ENCODE measurements around the gene ECE2.
A peak's percentile ranks its signal among the peaks of the same experiment; 100 is the strongest.

ECE2 gene

DNA sequence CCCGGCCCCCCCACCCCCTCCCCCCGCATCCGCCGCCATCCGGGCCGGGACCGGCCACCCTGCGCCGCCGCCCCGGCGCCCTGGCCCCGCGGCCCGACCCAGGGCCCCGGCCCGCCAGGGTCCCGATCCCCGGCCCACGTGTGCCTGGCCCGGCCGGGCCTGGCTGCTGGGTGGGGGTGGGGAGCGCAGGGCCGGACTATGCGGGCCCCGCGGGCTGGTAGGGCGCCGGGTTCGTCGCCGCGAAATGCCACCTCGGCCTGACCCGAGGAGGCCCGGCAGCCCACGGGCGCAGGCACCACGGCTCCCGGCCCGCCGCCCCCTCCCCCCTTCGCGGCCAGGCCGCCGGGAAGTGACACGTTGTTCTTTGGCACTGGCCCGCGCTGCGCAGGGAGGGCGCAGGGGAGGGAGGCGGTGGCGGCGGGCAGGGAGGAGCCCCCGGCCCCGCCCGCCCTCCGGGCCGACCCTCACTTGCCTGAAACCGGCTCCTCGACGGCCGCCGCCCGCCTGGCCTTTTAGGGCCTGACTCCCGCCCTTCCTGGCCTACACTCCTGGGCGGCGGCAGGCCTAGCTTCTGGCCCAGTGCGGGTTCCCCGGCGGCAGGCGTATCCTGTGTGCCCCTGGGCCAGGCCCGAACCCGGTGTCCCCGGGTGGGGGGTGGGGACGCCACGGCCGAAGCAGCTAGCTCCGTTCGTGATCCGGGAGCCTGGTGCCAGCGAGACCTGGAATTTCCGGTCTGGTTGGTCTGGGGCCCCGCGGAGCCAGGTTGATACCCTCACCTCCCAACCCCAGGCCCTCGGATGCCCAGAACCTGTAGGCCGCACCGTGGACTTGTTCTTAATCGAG lies 39.1 kb downstream of the ECE2 start:
- DNase-seq = peak; percentile 76 to 77

DNA sequence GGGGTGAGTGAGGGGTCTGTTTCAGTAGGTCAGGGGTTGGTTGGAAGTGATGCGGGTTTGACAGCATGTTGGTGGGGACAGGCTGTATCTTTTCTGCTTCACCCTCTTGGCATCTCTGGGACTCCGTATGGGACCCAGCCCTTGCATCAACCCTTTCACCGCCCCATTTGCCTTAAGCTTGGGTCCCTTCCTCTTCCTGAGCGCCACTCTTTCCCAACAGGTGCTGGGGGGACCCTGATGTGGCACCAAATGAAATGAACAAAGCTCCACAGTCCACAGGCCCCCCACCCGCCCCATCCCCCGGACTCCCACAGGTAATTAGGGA lies 39.7 kb downstream of the ECE2 start:
- DNase-seq = no peak

DNA sequence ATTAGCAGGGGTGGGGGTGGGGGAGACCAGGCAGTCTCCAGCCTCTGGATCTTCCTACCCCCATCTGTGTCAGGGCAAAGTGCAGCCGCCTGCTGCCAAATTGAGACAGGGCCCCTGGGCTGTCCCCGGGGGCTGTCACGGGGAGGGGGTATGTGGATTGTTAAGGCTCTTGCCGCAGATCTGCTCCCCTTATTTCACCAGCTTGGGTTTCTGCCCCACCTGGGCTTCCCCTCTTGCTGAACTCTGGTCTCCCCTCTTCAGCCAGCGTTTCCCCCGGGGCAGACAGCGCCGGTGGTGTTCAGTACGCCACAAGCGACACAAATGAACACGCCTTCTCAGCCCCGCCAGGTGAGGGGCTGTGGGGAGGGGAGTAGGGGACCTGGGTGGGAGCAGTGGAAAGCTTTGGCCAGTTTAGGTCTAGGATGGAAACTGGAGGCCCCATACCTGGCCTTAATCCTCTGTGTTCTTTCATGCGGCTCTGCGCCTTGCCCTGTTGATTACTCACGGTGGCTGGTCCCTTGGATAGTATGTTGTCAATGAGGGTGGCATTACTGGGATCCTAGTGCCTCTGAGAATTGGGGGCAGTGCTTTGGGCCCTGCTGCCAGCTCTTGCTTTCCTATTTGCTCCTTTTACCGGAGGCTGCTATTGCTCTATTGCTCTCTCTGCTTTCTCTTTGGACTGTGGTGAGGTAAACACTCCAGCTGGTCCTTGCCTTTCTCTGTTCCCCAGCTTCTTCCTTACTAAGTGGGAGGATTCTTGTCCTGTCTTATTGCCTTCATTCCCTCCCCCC lies 40.2 kb downstream of the ECE2 start:
- peak; percentile 10 to 33 for DNase-seq

DNA sequence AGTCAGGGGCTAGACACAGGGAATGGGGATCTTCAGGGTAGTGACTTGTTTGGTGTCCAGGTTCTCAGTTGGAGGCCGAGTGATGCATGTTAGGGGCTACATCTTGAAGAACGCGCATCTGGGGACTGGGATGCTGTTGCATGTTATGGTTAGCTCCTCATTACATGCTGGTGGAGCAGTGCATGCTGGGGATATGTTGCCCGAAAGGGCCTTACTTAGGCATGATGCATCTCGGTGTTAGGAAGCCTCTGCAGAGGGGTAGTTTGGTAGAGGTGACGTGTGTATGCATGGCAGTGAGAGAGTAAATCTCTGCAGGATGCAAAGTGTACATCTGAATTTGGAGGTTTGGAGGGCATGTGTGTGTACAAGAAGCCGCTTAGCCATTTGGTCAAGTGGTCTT lies 41.0 kb downstream of the ECE2 start:
- no peak for DNase-seq

DNA sequence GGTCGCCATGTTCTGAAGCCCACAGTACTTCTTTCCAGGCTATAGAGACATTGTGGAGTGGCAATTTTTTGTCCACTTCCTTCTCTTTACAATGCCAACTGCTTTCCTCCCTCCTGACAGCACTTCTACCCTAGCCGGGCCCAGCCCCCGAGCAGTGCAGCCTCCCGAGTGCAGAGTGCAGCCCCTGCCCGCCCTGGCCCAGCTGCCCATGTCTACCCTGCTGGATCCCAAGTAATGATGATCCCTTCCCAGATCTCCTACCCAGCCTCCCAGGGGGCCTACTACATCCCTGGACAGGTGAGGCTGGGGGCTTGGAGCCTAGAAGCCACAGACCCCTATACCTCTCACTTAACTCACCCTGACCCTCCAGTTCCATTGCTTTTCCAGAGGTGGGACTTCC lies 41.4 kb downstream of the ECE2 start:
- no peak for DNase-seq

DNA sequence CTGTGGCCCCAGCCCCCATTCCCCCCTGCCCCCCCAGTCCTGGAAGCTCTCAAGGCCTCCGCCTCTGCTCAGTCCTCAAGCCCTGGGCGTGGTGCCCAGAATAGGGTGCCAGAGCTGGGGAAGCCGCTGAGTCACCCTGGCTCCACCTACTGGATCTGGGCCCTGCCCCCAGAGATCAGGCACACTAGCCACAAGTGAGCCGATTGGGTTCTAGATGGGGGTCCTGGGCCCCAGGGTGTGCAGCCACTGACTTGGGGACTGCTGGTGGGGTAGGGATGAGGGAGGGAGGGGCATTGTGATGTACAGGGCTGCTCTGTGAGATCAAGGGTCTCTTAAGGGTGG lies 44.3 kb downstream of the ECE2 start:
- DNase-seq = peak; percentile 29 to 67

DNA sequence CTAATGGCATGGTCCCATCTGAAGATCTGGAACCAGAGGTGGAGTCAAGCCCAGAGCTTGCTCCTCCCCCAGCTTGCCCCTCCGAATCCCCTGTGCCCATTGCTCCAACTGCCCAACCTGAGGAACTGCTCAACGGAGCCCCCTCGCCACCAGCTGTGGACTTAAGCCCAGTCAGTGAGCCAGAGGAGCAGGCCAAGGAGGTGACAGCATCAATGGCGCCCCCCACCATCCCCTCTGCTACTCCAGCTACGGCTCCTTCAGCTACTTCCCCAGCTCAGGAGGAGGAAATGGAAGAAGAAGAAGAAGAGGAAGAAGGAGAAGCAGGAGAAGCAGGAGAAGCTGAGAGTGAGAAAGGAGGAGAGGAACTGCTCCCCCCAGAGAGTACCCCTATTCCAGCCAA lies 45.8 kb downstream of the ECE2 start:
- no peak for DNase-seq

DNA sequence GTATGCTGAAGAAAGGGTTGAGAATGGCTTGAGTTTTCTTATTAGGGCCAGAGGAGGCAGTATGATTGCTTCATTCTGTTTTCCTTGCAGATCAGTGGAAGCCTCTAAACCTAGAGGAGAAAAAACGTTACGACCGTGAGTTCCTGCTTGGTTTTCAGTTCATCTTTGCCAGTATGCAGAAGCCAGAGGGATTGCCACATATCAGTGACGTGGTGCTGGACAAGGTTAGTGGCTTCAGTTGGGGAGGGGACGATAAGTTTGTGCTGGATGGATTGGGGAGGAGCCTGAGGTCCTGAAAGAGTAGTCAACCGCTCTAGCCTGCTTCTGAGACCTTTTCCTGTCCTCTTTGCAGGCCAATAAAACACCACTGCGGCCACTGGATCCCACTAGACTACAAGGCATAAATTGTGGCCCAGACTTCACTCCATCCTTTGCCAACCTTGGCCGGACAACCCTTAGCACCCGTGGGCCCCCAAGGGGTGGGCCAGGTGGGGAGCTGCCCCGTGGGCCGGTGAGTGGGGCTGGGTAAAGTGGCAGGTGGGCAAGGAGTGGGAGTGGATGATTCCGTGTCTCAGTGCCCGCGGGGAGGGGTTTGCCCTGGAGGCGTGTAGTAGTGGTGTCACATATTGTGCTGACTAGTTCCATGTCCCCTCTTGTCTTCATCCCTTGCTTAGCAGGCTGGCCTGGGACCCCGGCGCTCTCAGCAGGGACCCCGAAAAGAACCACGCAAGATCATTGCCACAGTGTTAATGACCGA lies 47.1 kb downstream of the ECE2 start:
- peak in 1 of 2 donors; percentile 61 for DNase-seq

DNA sequence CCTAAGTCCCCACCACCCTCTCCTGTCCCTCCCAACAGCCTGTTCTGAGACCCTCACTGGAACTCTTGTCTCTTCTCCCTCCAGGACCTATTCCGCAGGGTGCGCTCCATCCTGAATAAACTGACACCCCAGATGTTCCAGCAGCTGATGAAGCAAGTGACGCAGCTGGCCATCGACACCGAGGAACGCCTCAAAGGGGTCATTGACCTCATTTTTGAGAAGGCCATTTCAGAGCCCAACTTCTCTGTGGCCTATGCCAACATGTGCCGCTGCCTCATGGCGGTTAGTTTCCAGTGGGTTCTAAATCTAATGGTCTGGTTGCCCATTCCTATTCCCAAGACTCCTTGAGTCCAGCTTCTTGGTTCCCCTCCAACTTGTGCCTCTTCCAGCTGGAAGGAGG lies 47.9 kb downstream of the ECE2 start:
- no peak for DNase-seq

DNA sequence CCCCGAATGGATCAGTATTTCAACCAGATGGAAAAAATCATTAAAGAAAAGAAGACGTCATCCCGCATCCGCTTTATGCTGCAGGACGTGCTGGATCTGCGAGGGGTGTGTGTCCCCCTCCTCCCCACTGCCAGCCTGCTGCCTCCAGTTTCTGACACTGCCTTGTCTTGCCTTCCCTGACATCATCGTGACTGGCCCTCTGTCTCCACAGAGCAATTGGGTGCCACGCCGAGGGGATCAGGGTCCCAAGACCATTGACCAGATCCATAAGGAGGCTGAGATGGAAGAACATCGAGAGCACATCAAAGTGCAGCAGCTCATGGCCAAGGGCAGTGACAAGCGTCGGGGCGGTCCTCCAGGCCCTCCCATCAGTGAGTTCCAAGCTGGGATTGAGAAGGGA lies 49.4 kb downstream of the ECE2 start:
- DNase-seq = no peak

DNA sequence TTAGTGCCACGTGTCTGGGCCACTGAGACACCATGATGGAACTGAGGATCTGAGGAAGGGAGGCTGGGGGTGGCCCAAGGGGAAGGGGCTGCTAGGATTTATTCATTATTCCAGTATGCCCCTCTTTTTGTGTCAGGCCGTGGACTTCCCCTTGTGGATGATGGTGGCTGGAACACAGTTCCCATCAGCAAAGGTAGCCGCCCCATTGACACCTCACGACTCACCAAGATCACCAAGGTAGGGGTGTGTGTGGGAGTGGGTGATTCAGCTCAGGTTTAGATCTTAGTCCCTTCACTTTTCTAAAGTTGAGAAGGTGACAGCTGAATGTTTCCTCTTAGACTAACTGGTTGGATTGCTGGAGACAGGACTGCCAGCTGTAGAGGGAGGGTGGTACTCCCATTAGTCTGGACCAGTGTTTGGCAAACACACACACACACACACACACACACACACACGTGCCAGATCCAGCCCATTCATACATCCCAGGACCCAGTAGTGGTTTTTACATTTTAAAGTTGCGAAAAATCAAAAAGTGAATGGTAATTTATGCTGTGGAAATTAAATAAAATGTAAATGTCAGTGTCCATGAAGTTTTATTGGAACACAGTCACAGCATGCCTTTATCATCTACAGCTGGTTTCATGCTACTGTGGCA lies 50.0 kb downstream of the ECE2 start:
- DNase-seq = no peak

DNA sequence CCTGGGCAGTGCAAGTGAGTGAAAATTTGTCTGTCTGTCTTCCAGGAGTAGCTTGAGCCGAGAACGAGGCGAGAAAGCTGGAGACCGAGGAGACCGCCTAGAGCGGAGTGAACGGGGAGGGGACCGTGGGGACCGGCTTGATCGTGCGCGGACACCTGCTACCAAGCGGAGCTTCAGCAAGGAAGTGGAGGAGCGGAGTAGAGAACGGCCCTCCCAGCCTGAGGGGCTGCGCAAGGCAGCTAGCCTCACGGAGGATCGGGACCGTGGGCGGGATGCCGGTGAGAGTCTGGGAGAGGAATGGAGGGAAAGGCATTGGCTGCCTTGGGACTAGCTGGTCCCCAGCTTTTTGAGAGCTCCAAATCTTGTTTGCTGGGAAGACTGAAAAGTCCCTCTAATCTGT lies 51.3 kb downstream of the ECE2 start:
- no peak for DNase-seq

DNA sequence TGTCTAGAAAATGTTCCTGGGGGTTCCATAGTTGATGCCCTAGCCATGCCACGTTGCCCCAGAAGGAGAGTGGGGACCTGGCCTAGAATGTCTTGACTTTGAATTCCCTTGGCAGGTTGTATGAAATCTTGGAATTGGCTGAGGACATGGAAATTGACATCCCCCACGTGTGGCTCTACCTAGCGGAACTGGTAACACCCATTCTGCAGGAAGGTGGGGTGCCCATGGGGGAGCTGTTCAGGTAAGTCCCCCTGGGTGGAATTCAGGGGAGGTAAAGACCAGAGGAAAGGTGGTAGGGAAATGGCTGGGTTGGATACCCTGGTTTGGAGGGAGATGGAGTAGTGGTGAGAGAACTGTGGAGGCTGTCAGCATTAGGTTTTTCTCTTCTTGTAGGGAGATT lies 52.7 kb downstream of the ECE2 start:
- DNase-seq = no peak

DNA sequence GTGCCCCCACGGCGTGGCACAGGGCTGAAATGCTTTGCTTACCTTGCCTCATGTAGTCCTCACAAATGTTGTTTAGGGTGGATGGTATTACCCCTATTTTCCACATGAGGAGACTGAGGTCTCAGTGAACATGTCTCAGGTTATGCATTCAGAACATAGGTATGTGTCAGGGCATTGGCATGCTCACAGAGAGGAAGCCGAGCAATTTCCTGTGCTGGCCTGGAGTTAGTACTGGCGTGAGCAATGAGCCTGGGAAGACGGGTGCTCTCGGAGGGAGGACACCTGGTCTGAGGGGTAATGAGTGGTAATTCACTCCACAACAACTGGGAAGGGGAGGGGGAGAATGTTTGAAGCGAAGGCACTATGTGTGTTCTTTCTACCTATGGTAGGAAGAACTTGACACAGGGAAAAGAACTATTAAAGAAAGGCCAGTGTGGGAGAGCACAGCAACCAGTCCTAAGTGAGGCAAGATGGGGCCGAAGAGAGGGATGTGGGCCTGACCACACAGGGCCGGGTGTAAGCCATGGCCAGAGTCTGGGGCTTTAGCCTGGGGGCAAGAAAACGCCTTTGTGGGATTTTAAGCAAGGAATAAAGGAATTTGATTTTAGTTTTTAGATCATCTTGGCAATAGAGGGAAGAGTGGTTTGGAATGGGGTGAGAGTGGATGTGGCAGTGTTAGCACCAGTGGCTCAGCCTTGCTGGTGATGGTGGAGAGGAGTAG lies 56.7 kb downstream of the ECE2 start:
- no peak for DNase-seq

DNA sequence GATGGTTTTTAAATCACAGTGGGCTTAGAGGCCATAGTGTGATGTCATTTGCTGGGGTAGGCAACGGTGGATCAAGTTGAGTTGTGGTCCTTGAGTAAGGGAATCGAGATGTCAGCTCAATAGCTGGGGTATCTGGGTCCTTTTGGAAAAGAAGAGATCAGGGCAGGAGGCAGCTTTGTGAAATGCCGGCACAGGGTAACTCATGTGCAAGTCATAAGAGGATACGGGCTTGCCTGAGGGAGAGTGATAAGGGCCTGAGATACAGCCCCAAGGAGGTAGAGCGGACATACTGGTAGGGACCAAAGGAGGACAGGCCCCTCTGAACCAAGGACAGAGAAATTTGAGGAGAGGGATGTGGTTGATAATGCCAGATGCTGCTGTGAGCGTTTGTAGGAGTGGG lies 57.4 kb downstream of the ECE2 start:
- DNase-seq = no peak

DNA sequence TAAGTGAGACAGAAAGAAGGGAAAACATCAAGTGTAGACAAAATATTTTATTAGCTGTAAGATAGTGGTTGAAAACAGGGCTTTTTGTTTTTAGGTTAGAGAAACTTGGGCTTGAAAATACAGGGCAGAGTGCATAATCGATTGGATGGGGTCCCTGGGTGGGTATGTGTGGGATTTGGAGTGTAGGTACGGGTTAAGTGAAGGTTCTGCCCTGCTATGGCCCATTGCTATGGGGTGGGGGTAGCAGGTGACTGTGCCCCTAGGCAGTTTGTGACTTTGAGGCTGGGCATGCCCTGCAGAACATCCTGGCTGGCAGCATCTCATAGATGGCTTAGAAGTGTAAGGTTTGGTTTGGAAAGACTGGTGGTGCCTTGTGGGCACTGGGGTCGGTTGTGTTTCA lies 57.9 kb downstream of the ECE2 start:
- no peak for DNase-seq

DNA sequence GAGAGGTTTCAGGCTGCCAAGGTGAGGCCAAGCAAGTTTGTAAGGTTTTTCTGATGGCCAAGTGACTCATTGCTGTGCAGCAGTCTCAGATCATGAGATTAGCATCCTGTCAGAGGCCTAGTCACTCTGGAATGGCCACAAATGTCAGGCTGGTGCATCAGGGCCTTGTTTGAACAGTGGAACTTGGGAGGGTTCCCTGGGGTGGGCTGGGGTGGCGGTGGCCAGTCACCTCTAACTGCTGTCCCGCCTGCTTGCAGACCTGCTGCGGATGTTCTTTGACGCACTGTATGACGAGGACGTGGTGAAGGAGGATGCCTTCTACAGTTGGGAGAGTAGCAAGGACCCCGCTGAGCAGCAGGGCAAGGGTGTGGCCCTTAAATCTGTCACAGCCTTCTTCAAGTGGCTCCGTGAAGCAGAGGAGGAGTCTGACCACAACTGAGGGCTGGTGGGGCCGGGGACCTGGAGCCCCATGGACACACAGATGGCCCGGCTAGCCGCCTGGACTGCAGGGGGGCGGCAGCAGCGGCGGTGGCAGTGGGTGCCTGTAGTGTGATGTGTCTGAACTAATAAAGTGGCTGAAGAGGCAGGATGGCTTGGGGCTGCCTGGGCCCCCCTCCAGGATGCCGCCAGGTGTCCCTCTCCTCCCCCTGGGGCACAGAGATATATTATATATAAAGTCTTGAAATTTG lies 58.8 kb downstream of the ECE2 start:
- DNase-seq = peak; percentile 34 to 39

DNA sequence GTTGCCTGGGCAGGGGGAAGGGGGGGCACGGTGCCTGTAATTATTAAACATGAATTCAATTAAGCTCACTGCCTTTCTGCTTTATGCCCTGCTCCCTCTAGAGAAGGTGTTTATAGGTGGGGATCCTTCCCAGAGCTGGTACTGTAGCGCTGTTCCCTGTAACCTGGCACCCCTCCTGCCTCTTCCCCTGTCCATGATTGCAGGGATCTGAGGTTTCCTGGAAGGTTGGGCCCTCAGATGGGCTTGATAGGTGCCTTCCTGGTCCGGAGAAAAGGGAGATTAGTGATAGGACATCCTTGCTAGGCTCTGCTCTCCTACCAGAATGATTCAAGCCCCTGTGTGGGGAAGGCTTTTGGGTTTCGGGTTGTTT lies 59.5 kb downstream of the ECE2 start:
- no peak for DNase-seq

DNA sequence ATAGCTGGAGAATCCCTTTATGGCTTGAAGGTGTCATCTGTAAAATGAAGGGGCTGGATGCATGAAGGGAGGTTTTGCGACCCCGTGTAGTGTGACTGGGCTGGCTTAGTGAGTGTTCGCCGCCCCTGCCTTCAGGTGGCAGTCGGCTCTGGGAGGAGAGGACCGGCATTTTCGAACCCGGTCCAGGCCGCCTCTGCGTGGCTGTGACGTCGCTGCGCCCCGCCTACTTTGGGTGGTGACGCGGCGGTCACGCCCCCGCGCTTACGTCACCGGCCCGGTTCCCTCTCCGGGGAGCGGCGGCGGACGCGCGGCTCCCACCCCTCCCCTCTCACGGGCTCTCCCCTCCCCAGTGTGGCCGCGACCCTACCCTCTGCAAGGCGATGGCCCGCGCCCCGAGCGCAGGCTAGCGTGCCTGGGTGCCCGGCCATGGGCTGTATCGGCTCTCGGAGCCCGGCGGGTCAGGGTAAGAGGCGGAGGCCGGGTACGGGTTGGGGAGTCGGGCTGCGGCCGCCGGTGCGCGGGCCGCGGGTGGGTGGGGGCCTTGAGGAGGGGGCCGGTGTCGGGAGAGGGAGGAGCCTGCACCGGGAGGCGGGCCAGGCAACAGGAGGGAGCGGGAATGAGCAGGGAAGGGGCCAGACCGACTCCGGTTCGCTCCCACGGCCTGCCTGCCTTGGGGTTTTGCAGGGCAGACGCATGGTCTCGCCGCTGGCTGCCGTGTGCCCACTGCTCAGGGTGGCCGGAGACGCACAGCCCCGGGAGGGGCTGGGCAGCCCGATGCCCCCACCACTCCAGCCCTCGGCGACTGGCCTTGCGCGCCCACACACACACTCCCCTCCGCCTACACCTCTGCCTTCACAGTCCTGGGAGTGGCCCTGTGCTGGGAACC lies 60.1 kb downstream of the ECE2 start:
- DNase-seq = peak; percentile 89 to 91

DNA sequence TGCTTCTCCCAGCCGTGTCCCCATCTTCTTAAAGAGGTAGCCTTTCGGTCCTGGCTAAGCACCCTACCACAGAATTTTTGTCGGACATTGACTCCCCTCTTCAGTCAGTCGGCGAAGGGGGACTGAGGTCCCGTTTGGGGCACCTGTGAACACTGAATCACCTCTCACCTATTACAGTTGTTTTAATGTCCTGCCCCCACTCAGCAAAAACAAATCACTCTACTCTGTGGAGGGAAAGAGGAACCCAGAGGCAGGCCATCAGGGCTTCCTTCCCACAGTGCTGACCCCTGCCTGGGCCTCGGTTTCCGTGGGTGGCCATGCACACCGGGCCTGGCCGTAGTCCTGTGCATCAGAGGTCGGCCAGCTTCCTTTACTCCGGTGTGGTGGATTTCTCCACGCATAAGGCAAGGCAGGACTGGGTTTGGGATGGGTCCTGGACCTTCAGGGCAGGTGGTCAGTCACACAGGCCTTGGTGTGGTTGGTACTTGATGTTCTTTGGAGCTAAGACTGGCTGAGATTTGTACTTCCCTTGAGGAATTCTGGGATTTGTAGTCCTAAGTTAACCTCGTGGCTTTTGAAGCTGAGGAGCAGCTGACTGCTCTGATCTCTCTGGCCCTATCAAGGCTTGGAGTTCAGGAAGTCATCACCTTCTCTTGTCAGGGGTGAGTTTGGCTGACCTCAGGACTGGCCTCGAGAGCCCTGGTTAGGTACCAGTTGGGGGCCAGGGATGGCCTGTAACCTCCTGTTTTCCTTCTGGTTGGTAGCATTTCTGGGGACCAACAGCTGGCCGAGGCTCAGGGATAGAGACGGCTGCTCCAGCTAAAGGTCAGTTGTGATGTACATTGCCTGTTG lies 61.0 kb downstream of the ECE2 start:
- DNase-seq = no peak
